GM13976 (cell line): ENCODE measurements around the gene ALG13.

Experiments
- DNase-seq: peaks from one replicate; pipeline ENCODE4 v3.0.0; 2012; ENCODE audit warnings: low spot score
- in situ Hi-C: fragments of 300-500 bp; cut with MboI; formaldehyde crosslinking; loops from one replicate; pipeline ENCODE4 v1.12.0; 2022; ENCODE audit warnings: low sequenced_read_pairs, mixed read lengths, inconsistent platforms; ENCODE audit not compliant: unreplicated experiment
- TF ChIP-seq, protein P1 (sequence below): IDR thresholded peaks from 2 replicates; pipeline ENCODE4 v1.5.1; 2012; ENCODE audit warnings: borderline replicate concordance, mild to moderate bottlenecking; ENCODE audit not compliant: insufficient read depth; ENCODE audit errors: extremely low read depth, missing control alignments, control extremely low read depth

The ALG13 gene

DNA sequence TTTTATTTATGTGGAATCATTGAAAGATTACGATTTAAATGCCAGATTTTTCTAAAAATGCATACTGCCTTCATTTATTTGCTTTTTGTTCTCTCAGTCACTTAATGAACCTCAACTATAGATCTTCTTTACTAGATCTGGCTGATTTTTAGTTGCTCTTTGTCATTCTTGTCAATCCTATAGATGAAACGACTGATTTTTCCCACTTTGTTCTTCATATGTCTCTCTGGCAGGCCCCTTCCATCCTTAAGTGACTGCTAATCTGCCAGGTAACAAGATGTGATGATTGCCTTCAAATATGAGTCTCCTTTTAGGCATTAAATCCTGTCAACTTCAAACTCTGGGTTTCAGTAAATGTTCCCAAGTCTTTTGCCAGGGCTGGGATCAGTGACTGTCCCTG is 61.0 kb downstream of the ALG13 start:
- in situ Hi-C loops = no loop called here
- DNase-seq = no peak
- TF ChIP-seq, protein P1, sequence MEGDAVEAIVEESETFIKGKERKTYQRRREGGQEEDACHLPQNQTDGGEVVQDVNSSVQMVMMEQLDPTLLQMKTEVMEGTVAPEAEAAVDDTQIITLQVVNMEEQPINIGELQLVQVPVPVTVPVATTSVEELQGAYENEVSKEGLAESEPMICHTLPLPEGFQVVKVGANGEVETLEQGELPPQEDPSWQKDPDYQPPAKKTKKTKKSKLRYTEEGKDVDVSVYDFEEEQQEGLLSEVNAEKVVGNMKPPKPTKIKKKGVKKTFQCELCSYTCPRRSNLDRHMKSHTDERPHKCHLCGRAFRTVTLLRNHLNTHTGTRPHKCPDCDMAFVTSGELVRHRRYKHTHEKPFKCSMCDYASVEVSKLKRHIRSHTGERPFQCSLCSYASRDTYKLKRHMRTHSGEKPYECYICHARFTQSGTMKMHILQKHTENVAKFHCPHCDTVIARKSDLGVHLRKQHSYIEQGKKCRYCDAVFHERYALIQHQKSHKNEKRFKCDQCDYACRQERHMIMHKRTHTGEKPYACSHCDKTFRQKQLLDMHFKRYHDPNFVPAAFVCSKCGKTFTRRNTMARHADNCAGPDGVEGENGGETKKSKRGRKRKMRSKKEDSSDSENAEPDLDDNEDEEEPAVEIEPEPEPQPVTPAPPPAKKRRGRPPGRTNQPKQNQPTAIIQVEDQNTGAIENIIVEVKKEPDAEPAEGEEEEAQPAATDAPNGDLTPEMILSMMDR = no peak

GRCh38 chrX:111743316-111743715 is 62.3 kb downstream of the ALG13 start:
- TF ChIP-seq, protein P1 = no peak
- in situ Hi-C loops = no loop called here
- DNase-seq = no peak

DNA sequence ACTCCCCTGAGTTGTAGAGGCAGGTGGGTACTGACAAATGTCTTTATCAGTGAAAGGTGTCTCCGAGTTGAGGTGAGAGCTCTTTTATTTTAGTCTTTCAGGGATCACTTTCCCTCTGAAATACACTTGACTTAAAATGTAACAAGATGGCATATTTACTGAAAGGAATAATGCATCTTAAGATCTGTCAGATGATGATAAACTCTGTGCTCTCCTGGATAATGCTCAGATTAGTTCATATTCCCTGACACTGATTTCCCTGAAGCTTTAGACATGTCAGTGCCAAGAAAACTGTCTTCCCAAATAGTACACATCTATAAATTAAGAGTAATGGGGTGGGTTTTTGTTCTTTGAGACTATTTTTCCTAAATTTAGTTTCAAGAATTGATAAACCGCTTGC is 75.5 kb downstream of the ALG13 start:
- no peak for DNase-seq
- in situ Hi-C loops = no loop called here
- TF ChIP-seq, protein P1 = no peak

DNA sequence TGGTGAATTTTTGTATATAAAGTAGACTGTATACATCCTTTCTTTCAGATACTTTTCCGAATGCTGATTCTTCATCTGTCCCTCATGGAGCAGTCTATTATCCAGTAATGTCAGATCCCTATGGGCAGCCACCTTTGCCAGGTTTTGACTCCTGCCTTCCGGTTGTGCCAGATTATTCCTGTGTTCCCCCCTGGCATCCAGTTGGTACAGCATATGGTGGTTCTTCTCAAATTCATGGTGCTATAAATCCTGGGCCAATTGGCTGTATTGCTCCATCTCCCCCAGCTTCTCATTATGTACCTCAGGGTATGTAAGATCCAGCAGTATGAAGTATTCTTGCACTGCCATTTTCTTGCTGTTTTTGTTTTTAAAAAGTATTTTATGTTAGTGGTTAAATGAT is 78.7 kb downstream of the ALG13 start:
- TF ChIP-seq, protein P1 = no peak
- DNase-seq = no peak
- in situ Hi-C loops = no loop called here

DNA sequence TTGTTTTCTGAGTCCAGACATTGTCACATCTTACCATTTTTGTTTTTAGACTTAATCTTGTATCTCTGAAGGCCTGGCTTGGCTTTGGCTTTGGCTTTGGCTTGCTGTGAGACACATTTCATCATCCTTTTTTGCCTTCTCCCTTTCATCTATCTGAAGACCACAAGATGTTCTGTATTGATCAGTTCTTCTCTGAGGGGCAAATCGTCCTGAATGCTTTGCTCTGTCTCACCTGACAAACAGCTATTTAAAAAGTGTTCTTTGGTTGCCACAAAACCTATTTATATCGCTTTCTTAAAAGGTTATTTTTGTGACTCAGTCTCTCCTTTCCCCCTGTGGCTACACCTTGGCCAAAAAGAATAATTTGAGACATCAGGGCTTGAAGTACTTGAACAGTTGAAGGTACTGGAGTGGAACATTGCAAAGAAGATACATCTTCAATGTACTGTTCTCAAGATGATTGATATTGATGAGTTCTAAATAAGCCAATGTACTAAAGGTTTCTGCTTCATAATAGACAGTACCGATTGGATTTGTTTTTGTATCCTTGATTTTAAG is 80.7 kb downstream of the ALG13 start:
- in situ Hi-C loops = no loop called here
- TF ChIP-seq, protein P1 = no peak
- DNase-seq = no peak

- in situ Hi-C loops = no loop called here
- TF ChIP-seq, protein P1 = no peak
- DNase-seq = no peak
Observed at GRCh38 chrX:111778591-111778990, 97.6 kb downstream of the ALG13 start.

DNA sequence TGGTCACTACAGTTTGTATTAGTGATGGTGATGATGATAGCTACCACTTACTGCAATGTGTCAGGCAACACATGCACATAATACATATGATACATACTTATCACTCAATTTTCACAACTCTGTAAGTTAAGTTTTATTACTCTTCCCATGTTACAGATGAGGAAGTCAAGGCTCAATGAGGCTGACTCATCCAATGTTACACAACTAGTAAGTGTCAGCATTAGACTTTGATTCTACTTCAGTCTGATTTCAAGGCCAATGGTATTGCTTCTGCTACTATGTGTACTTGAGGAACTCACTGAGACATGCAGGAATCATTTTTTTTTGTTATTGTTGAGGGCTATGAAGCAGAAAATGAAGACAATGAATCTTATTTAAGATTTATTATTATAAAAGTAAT is 98.6 kb downstream of the ALG13 start:
- DNase-seq = no peak
- TF ChIP-seq, protein P1 = no peak
- in situ Hi-C loops = no loop called here
